Measurements from ENCODE around the gene PROP1.

PROP1 gene

DNA sequence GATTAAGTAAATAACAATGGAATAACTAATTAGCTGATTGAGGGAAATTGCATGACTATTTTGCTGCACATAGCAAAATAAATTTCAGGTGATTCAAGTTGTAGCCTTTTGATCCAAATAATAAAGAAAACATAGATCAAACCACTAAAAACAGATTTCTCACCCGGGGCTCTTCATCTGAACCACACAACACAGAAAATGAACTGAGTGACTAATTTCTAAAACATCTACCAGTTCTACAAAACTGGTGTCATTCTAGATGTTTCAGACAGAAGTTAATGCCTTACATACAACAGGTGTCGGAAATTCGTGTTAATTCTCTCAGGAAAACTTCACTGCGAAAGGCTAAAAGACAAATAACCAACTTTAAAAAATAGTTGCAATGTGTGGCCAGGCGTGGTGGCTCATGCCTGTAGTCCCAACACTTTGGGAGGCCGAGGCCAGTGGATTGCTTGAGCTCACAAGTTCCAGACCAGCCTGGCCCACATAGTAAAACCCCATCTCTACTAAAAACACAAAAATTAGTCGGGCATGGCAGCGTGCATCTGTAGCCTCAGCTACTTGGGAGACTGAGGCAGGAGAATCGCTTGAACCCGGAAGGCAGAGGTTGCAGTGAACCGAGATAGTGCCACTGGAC is 6.9 kb downstream of the PROP1 start:
- Histone ChIP-seq H3K27me3 (ENCODE audit: insufficient read depth, poor library complexity, severe bottlenecking) (peaks cover 25% of the 10 kb centered on the region), H3K27ac (replicated peaks) (no peak overlapping the region), H3K4me3 (replicated peaks; ENCODE audit: insufficient read depth, low read length) (no peak overlapping the region)
- DNase-seq (ENCODE audit: low read depth in 1 of 2, low spot score in 1 of 2) = no peak
- TF ChIP-seq, protein P1, sequence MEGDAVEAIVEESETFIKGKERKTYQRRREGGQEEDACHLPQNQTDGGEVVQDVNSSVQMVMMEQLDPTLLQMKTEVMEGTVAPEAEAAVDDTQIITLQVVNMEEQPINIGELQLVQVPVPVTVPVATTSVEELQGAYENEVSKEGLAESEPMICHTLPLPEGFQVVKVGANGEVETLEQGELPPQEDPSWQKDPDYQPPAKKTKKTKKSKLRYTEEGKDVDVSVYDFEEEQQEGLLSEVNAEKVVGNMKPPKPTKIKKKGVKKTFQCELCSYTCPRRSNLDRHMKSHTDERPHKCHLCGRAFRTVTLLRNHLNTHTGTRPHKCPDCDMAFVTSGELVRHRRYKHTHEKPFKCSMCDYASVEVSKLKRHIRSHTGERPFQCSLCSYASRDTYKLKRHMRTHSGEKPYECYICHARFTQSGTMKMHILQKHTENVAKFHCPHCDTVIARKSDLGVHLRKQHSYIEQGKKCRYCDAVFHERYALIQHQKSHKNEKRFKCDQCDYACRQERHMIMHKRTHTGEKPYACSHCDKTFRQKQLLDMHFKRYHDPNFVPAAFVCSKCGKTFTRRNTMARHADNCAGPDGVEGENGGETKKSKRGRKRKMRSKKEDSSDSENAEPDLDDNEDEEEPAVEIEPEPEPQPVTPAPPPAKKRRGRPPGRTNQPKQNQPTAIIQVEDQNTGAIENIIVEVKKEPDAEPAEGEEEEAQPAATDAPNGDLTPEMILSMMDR (IDR thresholded peaks at IDR 0.05; ENCODE audit: insufficient read depth, low read length) = no peak
- TF ChIP-seq POLR2AphosphoS5 (IDR thresholded peaks at IDR 0.05; ENCODE audit: low read depth) (no peak), SPI1 (IDR thresholded peaks at IDR 0.05; ENCODE audit: borderline replicate concordance, low read depth) (no peak), GABPA (IDR thresholded peaks at IDR 0.05; ENCODE audit: low read depth) (no peak)
- TF ChIP-seq, protein P2, sequence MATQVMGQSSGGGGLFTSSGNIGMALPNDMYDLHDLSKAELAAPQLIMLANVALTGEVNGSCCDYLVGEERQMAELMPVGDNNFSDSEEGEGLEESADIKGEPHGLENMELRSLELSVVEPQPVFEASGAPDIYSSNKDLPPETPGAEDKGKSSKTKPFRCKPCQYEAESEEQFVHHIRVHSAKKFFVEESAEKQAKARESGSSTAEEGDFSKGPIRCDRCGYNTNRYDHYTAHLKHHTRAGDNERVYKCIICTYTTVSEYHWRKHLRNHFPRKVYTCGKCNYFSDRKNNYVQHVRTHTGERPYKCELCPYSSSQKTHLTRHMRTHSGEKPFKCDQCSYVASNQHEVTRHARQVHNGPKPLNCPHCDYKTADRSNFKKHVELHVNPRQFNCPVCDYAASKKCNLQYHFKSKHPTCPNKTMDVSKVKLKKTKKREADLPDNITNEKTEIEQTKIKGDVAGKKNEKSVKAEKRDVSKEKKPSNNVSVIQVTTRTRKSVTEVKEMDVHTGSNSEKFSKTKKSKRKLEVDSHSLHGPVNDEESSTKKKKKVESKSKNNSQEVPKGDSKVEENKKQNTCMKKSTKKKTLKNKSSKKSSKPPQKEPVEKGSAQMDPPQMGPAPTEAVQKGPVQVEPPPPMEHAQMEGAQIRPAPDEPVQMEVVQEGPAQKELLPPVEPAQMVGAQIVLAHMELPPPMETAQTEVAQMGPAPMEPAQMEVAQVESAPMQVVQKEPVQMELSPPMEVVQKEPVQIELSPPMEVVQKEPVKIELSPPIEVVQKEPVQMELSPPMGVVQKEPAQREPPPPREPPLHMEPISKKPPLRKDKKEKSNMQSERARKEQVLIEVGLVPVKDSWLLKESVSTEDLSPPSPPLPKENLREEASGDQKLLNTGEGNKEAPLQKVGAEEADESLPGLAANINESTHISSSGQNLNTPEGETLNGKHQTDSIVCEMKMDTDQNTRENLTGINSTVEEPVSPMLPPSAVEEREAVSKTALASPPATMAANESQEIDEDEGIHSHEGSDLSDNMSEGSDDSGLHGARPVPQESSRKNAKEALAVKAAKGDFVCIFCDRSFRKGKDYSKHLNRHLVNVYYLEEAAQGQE (IDR thresholded peaks at IDR 0.05; ENCODE audit: insufficient replicate concordance, low read depth) = no peak

DNA sequence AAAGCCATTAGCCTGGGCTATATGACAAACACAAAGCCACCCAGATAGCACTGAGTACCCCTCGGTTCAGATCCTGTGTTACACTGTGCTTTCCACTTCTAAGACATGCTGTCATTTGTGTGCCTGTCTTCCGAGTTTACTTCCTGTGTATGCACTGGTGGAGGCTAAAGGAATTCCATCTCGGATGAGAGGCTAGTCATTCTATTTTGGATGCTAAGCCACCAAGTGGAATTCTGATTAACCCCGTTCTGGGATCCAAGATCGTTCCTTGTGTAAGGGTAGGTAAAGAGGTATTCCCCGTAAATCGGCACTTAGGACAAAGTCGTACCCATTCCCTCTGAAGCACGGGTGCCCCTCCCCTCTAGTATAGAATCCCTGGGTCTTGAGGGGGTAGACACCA is 8.7 kb downstream of the PROP1 start:
- no peak for DNase-seq (ENCODE audit: low read depth in 1 of 2, low spot score in 1 of 2)
- H3K27ac ChIP-seq (replicated peaks) = no peak overlapping the region
- H3K27me3 ChIP-seq (ENCODE audit: insufficient read depth, poor library complexity, severe bottlenecking) = peaks cover 42% of the 10 kb centered on the region
- H3K4me3 ChIP-seq (replicated peaks; ENCODE audit: insufficient read depth, low read length) = no peak overlapping the region
- TF ChIP-seq POLR2AphosphoS5 (IDR thresholded peaks at IDR 0.05; ENCODE audit: low read depth) (no peak), SPI1 (IDR thresholded peaks at IDR 0.05; ENCODE audit: borderline replicate concordance, low read depth) (no peak), GABPA (IDR thresholded peaks at IDR 0.05; ENCODE audit: low read depth) (no peak)
- TF ChIP-seq, protein P1 (IDR thresholded peaks at IDR 0.05; ENCODE audit: insufficient read depth, low read length) = no peak
- TF ChIP-seq, protein P2 (IDR thresholded peaks at IDR 0.05; ENCODE audit: insufficient replicate concordance, low read depth) = no peak

DNA sequence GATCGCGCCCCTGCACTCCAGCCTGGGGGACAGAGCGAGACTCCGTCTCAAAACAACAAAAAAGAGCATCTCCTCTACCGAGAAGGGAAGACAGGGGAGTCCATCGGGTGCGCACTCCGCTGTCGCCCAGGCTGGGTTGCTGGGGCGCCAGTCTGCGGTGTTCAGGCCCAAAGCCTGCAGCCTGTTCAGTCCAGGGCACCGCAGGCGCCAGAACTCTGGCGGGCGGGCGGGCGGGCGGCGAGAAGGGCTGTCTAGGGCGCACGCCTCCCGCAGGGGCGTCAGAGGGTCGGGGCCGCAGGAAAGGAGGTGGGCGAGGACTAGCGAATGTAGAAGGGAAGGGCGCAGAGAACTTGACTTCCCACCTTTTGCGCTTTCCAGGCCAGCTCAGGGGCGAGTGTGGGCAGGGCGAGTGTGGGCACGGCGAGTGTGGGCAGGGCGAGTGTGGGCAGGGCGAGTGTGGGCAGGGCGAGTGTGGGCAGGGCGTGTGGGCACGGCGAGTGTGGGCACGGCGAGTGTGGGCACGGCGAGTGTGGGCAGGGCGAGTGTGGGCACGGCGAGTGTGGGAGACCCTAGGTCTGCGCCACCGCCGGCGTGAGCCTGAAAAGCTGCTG is 10.5 kb downstream of the PROP1 start:
- Histone ChIP-seq H3K27me3 (ENCODE audit: insufficient read depth, poor library complexity, severe bottlenecking) (peaks cover 54% of the 10 kb centered on the region), H3K4me3 (replicated peaks; ENCODE audit: insufficient read depth, low read length) (no peak overlapping the region), H3K27ac (replicated peaks) (no peak overlapping the region)
- TF ChIP-seq GABPA (IDR thresholded peaks at IDR 0.05; ENCODE audit: low read depth) (no peak), POLR2AphosphoS5 (IDR thresholded peaks at IDR 0.05; ENCODE audit: low read depth) (no peak), SPI1 (IDR thresholded peaks at IDR 0.05; ENCODE audit: borderline replicate concordance, low read depth) (no peak)
- TF ChIP-seq, protein P2 (IDR thresholded peaks at IDR 0.05; ENCODE audit: insufficient replicate concordance, low read depth) = no peak
- TF ChIP-seq, protein P1 (IDR thresholded peaks at IDR 0.05; ENCODE audit: insufficient read depth, low read length) = no peak
- no peak for DNase-seq (ENCODE audit: low read depth in 1 of 2, low spot score in 1 of 2)
